ENCODE results near the gene CTU2. TPM values are rescaled to one million over a fixed set of nuclear protein-coding genes. Genes with fewer than 3 reads are reported as not detected.

Gene CTU2
- polyA plus RNA-seq, 1 donor: 11.0 TPM

DNA sequence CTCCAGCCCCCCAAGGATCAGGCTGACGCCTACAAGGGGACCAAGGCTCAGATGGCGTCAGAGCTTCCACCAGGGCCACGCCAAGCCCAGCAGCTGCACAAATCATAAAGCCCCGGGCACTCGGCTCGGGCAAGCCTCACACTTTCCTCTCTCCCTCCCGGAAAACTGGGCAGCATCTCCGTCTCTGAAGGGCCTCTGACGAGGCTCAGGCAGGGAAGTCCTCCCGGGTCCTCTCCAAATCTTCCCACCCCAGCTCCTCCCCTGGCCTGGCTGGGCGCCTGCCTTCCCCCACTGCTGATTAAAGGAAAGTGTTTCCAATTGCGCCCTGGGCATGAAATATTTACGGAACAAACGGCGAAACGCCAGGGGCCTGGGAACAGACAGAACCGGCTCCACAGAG lies 40.2 kb downstream of the CTU2 start:
- peaks cover 19% of the 10 kb centered on the region for H3K36me3 ChIP-seq (ENCODE audit: control insufficient read depth, insufficient read depth, low read length)
- H3K4me3 ChIP-seq (ENCODE audit: low read length): no peak overlapping the region
- H3K9me3 ChIP-seq (ENCODE audit: control insufficient read depth, low read depth, low read length): peaks cover 3% of the 10 kb centered on the region
- H3K27me3 ChIP-seq (ENCODE audit: control insufficient read depth, insufficient read depth, low read length): no peaks in the 10 kb centered on the region
- peaks cover 8% of the 10 kb centered on the region for H3K4me1 ChIP-seq (ENCODE audit: control insufficient read depth, insufficient read depth, low read length)
- H3K27ac ChIP-seq (ENCODE audit: low read length): no peak overlapping the region
- DNase-seq: no peak
- no CpG with 5 or more reads among the region's 17 CpGs for WGBS (ENCODE audit: insufficient coverage, low lambda C conversion rate)

GRCh38 chr16:88747588-88748301 lies 41.4 kb downstream of the CTU2 start:
- Histone ChIP-seq H3K27me3 (ENCODE audit: control insufficient read depth, insufficient read depth, low read length) (no peaks in the 10 kb centered on the region), H3K36me3 (ENCODE audit: control insufficient read depth, insufficient read depth, low read length) (peaks cover 13% of the 10 kb centered on the region), H3K9me3 (ENCODE audit: control insufficient read depth, low read depth, low read length) (peaks cover 3% of the 10 kb centered on the region), H3K27ac (ENCODE audit: low read length) (no peak overlapping the region), H3K4me1 (ENCODE audit: control insufficient read depth, insufficient read depth, low read length) (peaks cover 8% of the 10 kb centered on the region), H3K4me3 (ENCODE audit: low read length) (no peak overlapping the region)
- no CpG with 5 or more reads among the region's 26 CpGs for WGBS (ENCODE audit: insufficient coverage, low lambda C conversion rate)
- no peak for DNase-seq

DNA sequence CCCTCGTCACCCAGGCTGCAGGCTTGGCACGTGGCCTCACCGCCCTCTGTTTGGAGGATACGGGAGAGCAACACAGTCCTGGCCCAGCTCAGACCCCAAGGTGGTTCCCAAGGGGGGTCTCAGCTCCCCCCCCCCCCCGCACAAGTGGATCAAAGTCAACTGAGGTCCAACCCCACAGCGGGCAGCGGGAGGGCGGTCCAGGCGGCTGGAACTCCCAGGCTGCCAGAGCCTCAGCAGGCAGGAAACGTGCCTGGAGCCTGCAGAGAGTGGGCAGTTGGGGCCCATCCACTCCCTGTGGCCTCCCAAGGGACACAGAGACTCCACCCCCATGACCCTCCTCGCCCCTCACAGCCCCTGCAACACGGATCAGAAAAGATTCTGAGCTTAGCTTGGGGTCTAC lies 42.1 kb downstream of the CTU2 start:
- H3K27ac ChIP-seq (ENCODE audit: low read length): no peak overlapping the region
- no CpG with 5 or more reads among the region's 12 CpGs for WGBS (ENCODE audit: insufficient coverage, low lambda C conversion rate)

DNA sequence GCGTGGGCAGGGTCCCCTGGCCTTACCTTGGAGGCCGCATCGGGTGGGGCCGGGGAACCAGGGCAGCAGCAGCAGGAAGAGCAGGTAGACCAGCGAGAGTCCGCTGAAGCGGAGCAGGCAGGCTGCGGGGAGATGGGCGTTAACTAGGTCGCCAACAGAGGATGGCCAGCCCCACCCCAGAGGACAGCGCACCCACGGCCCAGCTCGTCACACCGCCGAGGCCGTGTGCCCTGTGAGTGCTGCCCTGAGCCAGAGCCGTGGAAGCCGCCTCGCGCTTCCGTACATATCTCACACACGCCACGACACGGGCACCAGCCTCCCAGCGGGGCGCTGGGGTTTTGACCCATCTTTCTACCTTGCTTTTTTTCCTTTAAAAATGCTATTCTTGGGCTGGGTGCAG lies 43.1 kb downstream of the CTU2 start:
- WGBS (ENCODE audit: insufficient coverage, low lambda C conversion rate): no CpG with 5 or more reads among the region's 26 CpGs
- no peak overlapping the region for H3K27ac ChIP-seq (ENCODE audit: low read length)
- peaks cover 2% of the 10 kb centered on the region for H3K4me1 ChIP-seq (ENCODE audit: control insufficient read depth, insufficient read depth, low read length)
- no peaks in the 10 kb centered on the region for H3K27me3 ChIP-seq (ENCODE audit: control insufficient read depth, insufficient read depth, low read length)
- H3K36me3 ChIP-seq (ENCODE audit: control insufficient read depth, insufficient read depth, low read length): peaks cover 13% of the 10 kb centered on the region
- H3K9me3 ChIP-seq (ENCODE audit: control insufficient read depth, low read depth, low read length): peaks cover 3% of the 10 kb centered on the region
- H3K4me3 ChIP-seq (ENCODE audit: low read length): no peak overlapping the region
- no peak for DNase-seq

More for the DNA sequence above, 42.1 kb downstream of the CTU2 start:
- Histone ChIP-seq H3K36me3 (ENCODE audit: control insufficient read depth, insufficient read depth, low read length) (peaks cover 13% of the 10 kb centered on the region), H3K9me3 (ENCODE audit: control insufficient read depth, low read depth, low read length) (peaks cover 3% of the 10 kb centered on the region), H3K4me3 (ENCODE audit: low read length) (no peak overlapping the region), H3K27me3 (ENCODE audit: control insufficient read depth, insufficient read depth, low read length) (no peaks in the 10 kb centered on the region), H3K4me1 (ENCODE audit: control insufficient read depth, insufficient read depth, low read length) (peaks cover 8% of the 10 kb centered on the region)
- DNase-seq: no peak

DNA sequence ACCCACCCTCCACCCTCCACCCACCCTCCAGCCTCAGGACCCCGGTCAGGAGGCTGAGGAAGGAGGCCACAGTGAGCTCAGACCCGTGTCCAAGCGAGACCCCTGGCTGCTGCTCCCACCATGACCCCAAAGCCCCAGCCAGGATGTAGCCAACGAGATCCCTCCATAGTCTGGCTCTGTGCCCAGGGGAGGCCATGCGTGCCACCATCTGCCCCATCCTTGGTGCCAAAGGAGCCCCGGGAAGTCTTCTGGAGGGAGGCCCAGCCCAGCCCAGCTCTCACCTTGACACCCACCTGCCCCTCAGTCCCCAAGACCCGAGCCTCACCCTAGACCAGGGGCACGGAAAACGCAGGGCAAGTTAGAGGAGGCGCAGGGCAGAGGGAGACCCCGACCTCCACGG lies 44.6 kb downstream of the CTU2 start:
- peaks cover 8% of the 10 kb centered on the region for H3K9me3 ChIP-seq (ENCODE audit: control insufficient read depth, low read depth, low read length)
- H3K4me3 ChIP-seq (ENCODE audit: low read length): no peak overlapping the region
- DNase-seq: no peak
- no peak overlapping the region for H3K27ac ChIP-seq (ENCODE audit: low read length)
- no CpG with 5 or more reads among the region's 12 CpGs for WGBS (ENCODE audit: insufficient coverage, low lambda C conversion rate)
- peaks cover 13% of the 10 kb centered on the region for H3K36me3 ChIP-seq (ENCODE audit: control insufficient read depth, insufficient read depth, low read length)
- H3K27me3 ChIP-seq (ENCODE audit: control insufficient read depth, insufficient read depth, low read length): no peaks in the 10 kb centered on the region
- peaks cover 4% of the 10 kb centered on the region for H3K4me1 ChIP-seq (ENCODE audit: control insufficient read depth, insufficient read depth, low read length)

DNA sequence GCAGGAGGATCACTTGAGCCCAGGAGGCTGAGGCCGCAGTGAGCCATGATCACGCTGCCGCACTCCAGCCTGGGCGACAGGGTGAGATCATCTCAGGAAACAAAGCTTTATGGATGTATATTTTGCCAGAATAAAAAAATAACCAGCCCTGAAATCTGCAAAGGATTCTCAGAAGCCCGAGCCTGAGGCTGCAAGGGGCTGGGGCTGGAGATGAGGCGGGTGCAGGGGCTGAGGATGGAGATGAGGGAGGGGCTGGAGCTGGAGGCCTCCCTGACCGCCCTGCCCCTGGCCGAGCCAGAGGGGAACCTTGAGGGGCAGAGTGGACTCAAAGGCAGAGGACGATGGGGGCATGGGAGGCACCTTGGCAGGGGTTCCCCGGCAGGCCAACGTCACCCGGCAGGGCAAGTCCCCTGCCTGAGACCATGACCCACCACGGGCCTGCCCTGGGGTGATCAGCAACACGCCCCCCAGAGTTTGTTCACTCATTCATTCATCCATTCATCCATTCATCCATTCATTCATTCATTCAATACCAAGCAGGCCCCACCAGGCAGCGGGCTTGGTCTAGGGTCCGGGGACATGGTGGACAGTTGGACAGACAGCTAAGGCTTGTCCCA lies 46.2 kb downstream of the CTU2 start:
- no peak overlapping the region for H3K27ac ChIP-seq (ENCODE audit: low read length)
- peaks cover 8% of the 10 kb centered on the region for H3K9me3 ChIP-seq (ENCODE audit: control insufficient read depth, low read depth, low read length)
- H3K36me3 ChIP-seq (ENCODE audit: control insufficient read depth, insufficient read depth, low read length): peaks cover 12% of the 10 kb centered on the region
- no peak for DNase-seq
- WGBS (ENCODE audit: insufficient coverage, low lambda C conversion rate): no CpG with 5 or more reads among the region's 16 CpGs
- H3K27me3 ChIP-seq (ENCODE audit: control insufficient read depth, insufficient read depth, low read length): no peaks in the 10 kb centered on the region
- peaks cover 4% of the 10 kb centered on the region for H3K4me1 ChIP-seq (ENCODE audit: control insufficient read depth, insufficient read depth, low read length)
- no peak overlapping the region for H3K4me3 ChIP-seq (ENCODE audit: low read length)

DNA sequence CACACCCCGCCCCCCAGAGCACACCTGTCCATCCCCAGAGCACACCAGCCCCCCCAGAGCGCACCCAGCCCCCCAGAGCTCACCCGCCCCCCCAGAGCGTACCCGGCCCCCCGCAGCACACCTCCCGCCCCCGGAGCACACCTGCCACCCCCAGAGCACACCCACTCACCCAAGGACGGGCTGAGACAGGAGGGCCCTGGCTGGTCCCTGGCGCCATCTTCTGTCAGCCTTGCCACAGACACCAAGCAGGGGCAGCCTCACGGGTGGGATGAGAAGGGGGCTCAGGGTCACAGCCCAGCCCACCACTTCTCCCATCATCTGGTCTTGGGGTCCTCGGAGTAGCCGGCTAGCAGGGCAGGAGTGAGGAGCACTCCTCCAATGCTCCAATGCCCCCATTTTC lies 46.9 kb downstream of the CTU2 start:
- H3K36me3 ChIP-seq (ENCODE audit: control insufficient read depth, insufficient read depth, low read length): peaks cover 9% of the 10 kb centered on the region
- no peak for DNase-seq
- peaks cover 4% of the 10 kb centered on the region for H3K4me1 ChIP-seq (ENCODE audit: control insufficient read depth, insufficient read depth, low read length)
- no peak overlapping the region for H3K4me3 ChIP-seq (ENCODE audit: low read length)
- no peak overlapping the region for H3K27ac ChIP-seq (ENCODE audit: low read length)
- WGBS (ENCODE audit: insufficient coverage, low lambda C conversion rate): no CpG with 5 or more reads among the region's 13 CpGs
- peaks cover 8% of the 10 kb centered on the region for H3K9me3 ChIP-seq (ENCODE audit: control insufficient read depth, low read depth, low read length)
- H3K27me3 ChIP-seq (ENCODE audit: control insufficient read depth, insufficient read depth, low read length): no peaks in the 10 kb centered on the region

- Histone ChIP-seq H3K4me1 (ENCODE audit: control insufficient read depth, insufficient read depth, low read length) (peaks cover 4% of the 10 kb centered on the region), H3K36me3 (ENCODE audit: control insufficient read depth, insufficient read depth, low read length) (peaks cover 9% of the 10 kb centered on the region), H3K9me3 (ENCODE audit: control insufficient read depth, low read depth, low read length) (peaks cover 8% of the 10 kb centered on the region), H3K27ac (ENCODE audit: low read length) (no peak overlapping the region), H3K27me3 (ENCODE audit: control insufficient read depth, insufficient read depth, low read length) (no peaks in the 10 kb centered on the region), H3K4me3 (ENCODE audit: low read length) (no peak overlapping the region)
- no peak for DNase-seq
- WGBS (ENCODE audit: insufficient coverage, low lambda C conversion rate): no CpG with 5 or more reads among the region's 11 CpGs
These were observed 47.3 kb downstream of the CTU2 start for GRCh38 chr16:88753602-88754001.

GRCh38 chr16:88754109-88754911 lies 48.0 kb downstream of the CTU2 start:
- no CpG with 5 or more reads among the region's 28 CpGs for WGBS (ENCODE audit: insufficient coverage, low lambda C conversion rate)
- H3K9me3 ChIP-seq (ENCODE audit: control insufficient read depth, low read depth, low read length): peaks cover 7% of the 10 kb centered on the region
- no peak overlapping the region for H3K4me3 ChIP-seq (ENCODE audit: low read length)
- DNase-seq: no peak
- H3K27me3 ChIP-seq (ENCODE audit: control insufficient read depth, insufficient read depth, low read length): no peaks in the 10 kb centered on the region
- peaks cover 13% of the 10 kb centered on the region for H3K36me3 ChIP-seq (ENCODE audit: control insufficient read depth, insufficient read depth, low read length)
- peaks cover 4% of the 10 kb centered on the region for H3K4me1 ChIP-seq (ENCODE audit: control insufficient read depth, insufficient read depth, low read length)
- no peak overlapping the region for H3K27ac ChIP-seq (ENCODE audit: low read length)

DNA sequence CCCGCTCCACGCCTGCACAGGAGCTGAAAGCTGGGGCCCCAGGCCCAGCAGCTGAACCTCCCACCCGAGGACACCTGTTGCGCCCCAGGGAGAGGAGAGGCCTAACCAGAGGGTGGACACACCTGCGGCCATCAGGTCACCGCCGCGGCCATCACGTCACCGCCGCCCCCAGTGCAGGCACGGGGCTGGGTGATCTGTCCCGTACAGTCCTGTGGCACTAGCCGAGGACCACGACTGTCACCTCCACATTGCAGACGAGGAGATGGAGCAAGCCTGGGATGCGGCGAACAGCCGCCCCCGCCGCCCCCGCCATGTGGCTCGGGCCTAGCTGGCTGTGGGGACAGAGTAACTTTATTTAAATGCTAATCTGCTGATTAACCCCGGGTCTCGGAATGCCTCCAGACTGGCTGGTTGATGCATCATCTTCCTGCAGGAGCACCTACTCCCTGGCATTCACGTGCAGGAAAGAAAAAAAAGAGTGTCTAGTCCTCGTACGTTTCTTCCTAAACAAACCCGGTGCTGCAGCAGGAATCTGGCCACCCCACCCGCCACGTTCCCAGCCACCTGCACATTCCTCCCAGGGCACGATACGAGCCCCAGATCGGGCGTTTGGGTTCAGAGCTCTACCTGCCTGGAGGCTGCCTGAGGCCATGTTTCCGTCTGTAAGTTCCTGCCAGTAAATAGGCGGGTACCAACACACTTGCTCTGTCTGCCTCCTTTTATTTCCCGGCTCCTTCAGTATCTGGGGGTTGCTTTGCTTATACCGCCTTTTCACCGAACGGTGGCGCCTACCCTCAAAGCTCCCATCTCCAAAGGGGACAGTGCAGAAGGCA lies 48.8 kb downstream of the CTU2 start:
- DNase-seq: no peak
- H3K4me1 ChIP-seq (ENCODE audit: control insufficient read depth, insufficient read depth, low read length): peaks cover 11% of the 10 kb centered on the region

More for the DNA sequence above, 48.8 kb downstream of the CTU2 start:
- Histone ChIP-seq H3K27ac (ENCODE audit: low read length) (no peak overlapping the region), H3K9me3 (ENCODE audit: control insufficient read depth, low read depth, low read length) (peaks cover 10% of the 10 kb centered on the region), H3K27me3 (ENCODE audit: control insufficient read depth, insufficient read depth, low read length) (no peaks in the 10 kb centered on the region), H3K36me3 (ENCODE audit: control insufficient read depth, insufficient read depth, low read length) (peaks cover 13% of the 10 kb centered on the region), H3K4me3 (ENCODE audit: low read length) (no peak overlapping the region)
- WGBS (ENCODE audit: insufficient coverage, low lambda C conversion rate): no CpG with 5 or more reads among the region's 42 CpGs

All from large intestine (tissue), 3 donors.